WI38 (cell line): ENCODE data around the gene PSMB9.
A peak's percentile ranks its signal among the peaks of the same experiment; 100 is the strongest.

Source experiments
- H3K4me3 ChIP-seq: 2 replicates; pipeline ENCODE4 v1.5.1; 2011; ENCODE audit warnings: low read depth, mild to moderate bottlenecking, control low read depth, low read length
- CTCF ChIP-seq: IDR thresholded peaks from 2 replicates; pipeline ENCODE4 v1.5.1; 2012; ENCODE audit warnings: low read depth, mild to moderate bottlenecking, control low read depth, low read length

PSMB9 gene

GRCh38 chr6:32844839-32845383 is 9.1 kb upstream of the PSMB9 start:
- TF ChIP-seq CTCF, result no peak
- H3K4me3 ChIP-seq, result peak overlapping the region; percentile 92; the same call in 1 of the 2 replicates

GRCh38 chr6:32845384-32845884 is 8.6 kb upstream of the PSMB9 start:
- H3K4me3 ChIP-seq, result no peak overlapping the region
- TF ChIP-seq CTCF, result no peak

DNA sequence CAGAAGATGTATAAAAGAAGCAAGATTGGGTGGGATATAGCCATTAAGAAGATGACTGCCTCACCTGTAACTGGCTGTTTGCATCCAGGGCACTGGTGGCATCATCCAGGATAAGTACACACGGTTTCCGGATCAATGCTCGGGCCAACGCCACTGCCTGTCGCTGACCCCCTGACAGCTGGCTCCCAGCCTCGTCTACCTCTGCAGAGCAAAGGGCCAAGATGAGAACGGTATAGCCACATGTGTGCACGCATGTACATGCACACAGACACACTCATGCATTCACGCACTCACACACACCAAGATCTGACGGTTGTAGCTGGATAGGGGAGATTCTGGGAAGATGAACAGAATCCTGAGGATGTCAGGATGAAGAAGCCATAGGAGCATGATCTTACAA is 7.0 kb upstream of the PSMB9 start:
- no peak for TF ChIP-seq CTCF
- H3K4me3 ChIP-seq, result no peak overlapping the region

DNA sequence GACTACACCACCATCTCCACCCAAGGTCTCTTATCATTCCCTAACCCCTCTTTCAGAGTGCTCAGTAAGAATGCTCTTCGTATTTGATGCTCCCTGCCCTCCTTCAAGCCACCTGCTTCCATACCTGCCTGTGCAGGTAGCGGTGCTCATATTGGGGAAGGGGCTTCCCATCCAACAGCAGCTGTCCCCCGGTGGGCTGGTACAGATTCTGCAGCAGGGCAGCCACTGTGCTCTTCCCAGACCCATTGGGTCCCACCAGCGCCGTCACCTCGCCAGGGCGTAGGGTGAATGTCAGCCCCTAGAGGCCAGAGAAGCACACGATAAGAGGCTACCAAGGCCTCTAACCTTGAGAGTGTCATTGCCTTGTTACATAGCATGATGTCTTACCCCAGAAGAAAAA is 6.2 kb upstream of the PSMB9 start:
- no peak for TF ChIP-seq CTCF
- H3K4me3 ChIP-seq, result no peak overlapping the region

GRCh38 chr6:32849126-32849525 is 4.9 kb upstream of the PSMB9 start:
- TF ChIP-seq CTCF, result no peak
- no peak overlapping the region for H3K4me3 ChIP-seq

DNA sequence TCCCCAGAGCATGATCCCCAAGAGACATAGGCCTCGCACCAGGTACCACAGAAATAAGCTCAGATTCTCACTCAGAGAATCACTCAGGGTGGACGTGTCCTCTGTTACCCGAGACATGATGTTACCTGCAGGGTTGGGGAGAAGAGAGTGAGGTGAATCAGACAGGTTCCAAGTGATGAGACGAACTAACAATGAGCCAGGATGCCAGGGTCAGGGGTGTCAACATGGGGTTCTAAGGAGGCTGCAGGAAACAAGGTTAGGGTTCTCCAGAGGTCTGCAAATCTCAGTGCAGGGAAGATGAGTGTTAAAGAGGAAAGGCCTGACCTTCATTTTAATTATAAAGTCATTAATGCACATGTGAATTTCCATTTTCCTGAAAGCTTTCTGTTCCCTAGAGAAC is 3.0 kb upstream of the PSMB9 start:
- no peak overlapping the region for H3K4me3 ChIP-seq
- TF ChIP-seq CTCF, result no peak

DNA sequence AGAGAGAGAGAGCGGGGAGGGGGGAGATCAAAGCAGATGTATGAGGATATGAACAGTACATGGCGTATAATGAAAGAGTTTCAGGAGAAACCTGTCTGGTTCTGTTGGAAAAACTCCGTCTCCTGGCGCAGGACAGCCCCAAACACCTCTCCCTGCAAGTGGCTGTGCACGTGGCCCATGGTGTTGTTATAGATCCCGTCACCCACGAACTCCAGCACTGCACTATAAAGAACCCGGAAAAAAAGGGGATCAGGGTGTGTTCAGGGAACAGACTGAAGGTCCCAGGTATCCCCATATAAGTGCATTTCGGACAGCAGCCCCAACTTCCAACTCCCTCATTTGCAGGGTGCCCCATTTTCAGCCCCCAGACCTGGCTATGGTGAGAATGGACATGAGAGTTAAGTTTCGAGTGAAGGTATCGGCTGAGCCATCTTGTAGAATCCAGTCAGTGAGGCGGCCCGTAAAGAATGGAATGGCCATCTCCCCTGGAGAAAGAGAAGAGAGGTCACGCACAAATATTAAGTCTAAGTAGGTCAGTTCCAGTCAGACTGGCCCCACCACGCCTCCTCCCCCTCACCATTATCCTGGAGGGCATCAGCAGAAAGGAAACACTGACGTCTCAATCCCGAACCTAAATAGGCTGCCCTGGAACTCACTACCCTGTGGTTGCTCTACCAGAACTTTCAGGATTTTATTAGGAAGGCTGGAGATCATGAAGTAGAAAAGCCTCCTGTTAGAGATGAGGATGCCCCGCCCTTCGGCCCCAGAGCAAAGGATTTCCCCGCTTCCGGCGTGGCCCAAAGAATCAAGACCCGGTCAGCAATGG is 1.8 kb upstream of the PSMB9 start:
- TF ChIP-seq CTCF, result no peak
- H3K4me3 ChIP-seq, result peak overlapping the region; percentile 82
